Spleen (tissue), 7 donors: ENCODE data around the gene WDR88.

Experiments
- CTCF ChIP-seq, 11 experiments: fragments of 200-600 bp in 7 of 11; fragments of 450-650 bp in 4 of 11; sonication (generic) in 4 of 11; IDR thresholded peaks in 8 of 11; conservative IDR thresholded peaks in 3 of 11; 1 replicate in 7 of 11; 2 replicates in 4 of 11; pipeline versions ENCODE4 v1.4.0 to v1.8.0; 2016 to 2021; ENCODE audit warnings: antibody characterized with exemption in 11 of 11, inconsistent platforms in 4 of 11, mild to moderate bottlenecking in 1 of 11
- POLR2AphosphoS5 ChIP-seq, 3 donors: sonication (generic); formaldehyde crosslinking; IDR thresholded peaks; one replicate each; pipeline ENCODE4 v1.5.1; 2017; ENCODE audit warnings: antibody characterized with exemption in 3 of 3
- donor health status: DM: no; HTN: no; CAD: no; lungs with moderate emphysema.
- donor health status: DM: no; HTN: no; CAD: no.
- donor health status: DM: no; HTN: no; CAD: no.

DNA sequence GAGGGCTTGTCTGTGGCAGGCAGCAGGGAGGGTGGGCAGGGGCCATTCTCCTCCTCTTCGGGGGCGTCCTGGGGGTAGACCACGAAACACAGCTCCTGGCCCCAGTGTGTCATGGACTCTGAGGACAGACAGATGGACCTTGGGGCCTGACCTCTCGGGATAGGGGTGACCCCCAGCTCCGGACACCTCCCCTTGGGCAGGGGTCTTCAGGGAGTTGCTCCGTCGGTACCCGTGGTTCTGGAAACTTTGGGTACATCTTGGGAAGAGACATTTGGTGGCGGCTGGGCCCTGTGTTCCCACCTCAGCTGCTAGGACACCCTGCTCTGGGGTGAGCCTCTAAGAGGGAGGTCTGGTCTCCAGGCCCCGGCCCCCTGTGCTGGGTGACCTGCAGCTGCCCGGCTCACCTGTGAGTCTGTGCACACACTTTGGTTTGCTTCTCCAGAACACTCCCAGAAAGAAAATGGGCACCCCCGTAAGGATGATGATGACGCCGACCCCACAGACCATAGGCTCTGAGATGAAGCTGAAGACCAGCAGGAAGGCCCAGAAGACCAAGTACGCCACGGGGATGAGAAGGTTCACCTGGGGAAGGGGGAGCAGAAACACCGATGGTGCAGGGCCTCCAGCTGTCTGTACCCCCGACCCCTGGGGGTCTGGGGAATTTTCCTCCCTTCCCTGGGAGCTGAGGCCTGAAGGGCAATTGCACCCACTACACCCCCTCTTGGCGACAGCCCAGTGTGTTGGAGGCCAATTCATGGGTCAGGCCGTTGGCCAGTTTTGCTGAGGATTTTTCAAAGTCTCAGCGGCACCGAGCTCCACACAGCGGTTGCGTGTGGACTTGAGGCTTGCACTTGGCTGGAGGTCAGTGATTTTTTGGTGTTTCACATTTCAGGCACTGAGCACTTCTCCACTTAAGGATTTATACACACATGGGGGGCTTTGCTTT lies 77.3 kb downstream of the WDR88 start:
- TF ChIP-seq CTCF (IDR thresholded peaks at IDR 0.05 in 8 of 11, conservative IDR thresholded peaks at IDR 0.05 in 3 of 11) (no peak), POLR2AphosphoS5 (IDR thresholded peaks at IDR 0.05) (no peak)
